CD4-positive, alpha-beta T cell treated with Interleukin-12 subunit alpha and Interleukin-12 subunit beta, for 1 hour (primary cell): ENCODE data around the gene ABAT.
"Not testable (repeated sequence)": the region's sequence is repeated elsewhere in the genome, so short reads cannot be mapped to it uniquely, and the experiment has no call there.

Source experiments
- DNase-seq: peaks from one replicate; pipeline ENCODE4 v3.0.0-alpha.2; 2020

The ABAT gene

DNA sequence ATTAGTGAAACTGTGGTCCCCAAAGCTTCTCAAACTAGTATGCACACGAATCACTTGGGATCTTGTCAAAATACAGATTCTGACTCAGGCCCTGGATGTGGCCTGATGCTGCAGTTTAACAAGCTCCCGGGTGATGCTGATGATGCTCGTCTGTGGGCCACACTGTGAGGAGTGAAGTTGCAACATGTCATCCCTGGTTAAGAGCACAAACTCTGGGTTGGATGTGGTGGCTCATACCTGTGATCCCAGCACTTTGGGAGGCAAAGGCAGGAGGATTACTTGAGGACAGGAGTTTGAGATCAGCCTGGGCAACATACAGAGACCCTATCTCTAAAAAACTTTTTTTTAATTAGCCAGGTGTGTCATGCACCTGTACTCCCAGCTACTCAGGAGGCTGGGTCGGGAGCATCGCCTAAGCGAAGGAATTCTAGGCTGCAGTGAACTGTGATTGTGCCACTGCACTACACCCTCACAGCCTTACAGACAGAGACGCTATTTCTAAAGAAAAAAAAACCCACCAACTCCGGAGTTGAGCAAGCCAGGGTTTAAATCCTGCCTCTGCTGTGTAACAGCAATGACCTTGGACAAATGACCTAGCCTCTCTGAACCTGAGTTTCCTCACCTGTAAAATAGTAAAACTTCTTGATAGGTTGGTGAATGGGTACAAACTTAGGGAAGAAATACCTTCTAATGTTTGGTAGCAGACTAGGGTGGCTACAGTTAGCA, 24.4 kb upstream of the ABAT start:
- no peak for DNase-seq

DNA sequence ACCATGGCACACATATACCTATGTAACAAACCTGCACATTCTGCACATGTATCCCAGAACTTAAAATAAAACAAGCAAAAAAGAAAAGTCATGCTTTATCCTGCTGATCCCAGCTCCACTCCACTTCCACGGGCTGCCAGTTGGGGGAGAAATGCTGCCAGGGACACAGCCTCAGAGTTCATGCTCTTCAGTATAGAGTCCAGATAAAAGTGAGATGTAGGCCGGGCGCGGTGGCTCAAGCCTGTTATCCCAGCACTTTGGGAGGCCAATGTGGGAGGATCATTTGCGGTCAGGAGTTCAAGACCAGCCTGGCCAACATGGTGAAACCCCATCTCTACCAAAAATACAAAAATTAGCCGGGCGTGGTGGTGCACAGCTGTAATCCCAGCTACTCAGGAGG, 22.5 kb upstream of the ABAT start:
- not testable (repeated sequence) for DNase-seq

DNA sequence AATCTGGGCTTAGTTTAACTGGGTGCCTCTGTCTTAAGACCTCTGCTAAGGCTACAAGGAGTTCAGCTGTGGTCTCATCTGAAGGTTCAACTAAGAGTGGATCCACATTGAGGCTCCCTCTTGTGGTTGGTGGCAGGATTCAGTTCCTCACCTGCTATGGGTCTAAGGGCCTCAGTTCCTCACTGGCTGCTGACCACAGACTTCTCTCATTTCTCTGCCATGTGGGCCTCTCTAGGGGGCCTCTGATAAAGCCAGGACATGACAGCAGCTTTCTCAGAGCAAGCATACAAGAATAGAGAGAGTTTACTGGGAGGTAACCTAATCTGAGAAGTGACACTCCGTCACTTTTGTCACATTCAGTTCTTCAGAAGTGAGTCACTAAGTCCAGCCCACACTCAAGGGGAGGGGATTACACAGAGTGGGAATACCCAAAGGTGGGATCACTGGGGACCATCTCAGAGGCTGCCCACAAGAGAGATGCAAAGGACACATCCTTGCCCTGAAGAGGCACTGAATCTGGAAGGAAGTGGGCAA, 19.2 kb upstream of the ABAT start:
- DNase-seq: peak; percentile 15

DNA sequence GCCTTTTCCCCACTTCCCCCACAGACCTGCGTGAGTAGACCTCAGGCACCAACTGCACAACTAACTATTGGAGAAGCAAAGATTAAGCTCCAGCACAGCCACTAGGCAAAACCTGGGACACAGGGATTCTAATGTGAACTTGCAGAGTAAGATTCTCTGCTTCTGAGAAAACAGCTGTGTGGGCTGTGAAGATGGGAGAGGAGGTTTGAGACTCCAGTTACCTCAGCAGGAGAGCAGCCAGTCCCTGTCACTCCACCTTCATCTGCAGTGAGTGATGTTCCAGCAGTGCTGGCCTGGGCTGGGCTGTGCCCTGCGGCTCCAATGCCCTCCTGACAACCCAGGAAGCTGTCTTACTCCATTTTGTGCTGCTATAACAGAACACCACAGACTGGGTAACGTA, 18.0 kb upstream of the ABAT start:
- DNase-seq: no peak

DNA sequence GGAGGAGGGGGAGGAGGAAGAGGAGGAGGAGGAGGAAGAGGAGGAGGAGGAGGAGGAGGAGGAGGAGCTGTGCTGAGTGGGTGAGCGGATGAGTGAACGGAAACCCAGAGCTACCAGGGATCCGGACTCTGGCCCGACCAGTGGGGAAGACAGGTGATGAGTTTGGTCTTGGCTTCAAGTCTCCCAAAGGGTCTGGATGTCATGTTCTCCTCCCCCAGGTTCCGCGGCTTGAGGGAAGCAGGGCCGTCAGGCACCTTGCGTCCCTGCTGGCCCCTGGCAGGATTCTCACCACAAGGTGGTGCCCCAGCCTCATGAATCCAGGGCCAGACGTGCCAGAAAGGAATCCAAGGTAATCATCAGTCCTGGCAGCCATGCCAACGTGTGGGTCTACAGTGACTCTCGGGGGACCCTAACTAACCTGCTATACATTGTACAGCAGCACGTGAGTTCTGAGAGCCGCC, 13.5 kb upstream of the ABAT start:
- DNase-seq: peak; percentile 54

DNA sequence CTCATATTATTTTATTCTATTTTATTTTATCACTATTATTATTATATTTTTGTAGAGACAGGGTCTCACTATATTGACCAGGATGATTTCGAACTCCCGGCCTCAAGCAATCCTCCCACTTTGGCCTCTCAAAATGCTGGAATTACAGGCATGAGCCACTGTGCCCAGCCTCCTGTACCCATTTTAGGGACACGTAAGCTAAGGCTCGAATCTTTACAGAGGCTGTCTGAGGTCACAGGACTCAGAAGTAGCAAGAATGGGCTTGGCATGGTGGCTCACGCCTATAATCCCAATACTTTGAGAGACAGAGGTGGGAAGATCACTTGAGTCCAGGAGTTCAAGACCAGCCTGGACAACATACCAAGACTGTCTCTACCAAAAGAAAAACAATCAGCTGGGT, 12.7 kb upstream of the ABAT start:
- DNase-seq: no peak

DNA sequence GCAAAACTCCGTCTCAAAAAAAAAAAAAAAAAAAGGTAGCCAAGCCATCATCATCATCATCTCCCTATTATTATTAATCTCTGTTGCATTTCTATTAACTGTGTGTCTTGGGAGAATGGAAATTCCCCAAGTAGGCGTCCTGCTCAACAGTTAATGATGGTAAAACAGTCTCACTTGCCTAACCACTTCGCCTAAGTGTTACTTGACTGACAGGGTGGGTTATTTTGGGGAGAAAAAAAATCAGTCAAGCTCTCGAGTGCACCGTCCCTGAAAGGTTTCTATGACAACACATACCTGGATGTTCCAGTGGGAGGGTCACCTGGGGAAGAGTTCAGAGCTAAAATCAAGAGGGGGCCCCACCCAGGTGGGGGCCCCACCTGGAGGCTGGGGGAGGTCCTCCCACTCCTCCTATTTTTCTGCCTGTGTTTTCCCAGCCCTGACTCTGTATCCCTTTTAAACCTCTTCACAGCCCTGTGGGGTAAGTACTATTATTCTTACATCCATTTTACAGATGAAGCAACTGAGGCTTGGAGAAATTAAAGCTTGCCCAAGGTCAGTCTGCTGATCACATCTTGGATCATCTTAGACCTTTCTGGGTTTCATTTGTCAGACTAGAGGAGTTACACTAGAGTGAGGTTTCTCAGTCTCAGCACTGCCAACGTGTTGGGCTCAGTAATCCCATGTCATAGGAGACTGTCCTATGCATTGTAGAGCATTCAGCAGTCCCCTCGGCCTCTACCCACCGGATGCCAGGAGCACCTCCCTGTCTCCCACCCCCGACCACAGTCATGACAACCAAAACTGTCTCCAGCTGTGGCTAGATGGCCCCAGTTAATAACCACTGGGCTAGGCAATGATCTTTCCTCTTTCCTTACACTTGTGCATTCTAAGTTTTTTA, 11.0 kb upstream of the ABAT start:
- DNase-seq: no peak

DNA sequence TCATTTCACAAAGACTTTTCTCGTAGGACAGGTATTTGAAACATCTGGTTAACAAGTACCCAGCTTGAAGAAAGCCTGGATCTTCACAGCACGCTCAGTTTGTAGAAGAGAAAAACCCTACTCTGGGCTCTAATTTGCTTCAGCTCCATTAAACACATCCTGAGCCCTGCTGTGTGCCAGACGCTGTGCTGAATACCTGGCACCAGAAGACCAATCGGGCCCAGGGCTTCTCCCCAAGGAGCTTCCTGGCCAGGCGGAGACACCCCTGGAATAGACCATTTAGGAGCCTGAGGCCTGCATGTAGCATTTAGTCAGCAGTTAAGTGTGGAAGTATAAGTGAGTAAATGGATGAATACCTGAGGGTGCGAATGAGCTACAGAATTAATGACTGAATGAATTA, 8.9 kb upstream of the ABAT start:
- DNase-seq: no peak

DNA sequence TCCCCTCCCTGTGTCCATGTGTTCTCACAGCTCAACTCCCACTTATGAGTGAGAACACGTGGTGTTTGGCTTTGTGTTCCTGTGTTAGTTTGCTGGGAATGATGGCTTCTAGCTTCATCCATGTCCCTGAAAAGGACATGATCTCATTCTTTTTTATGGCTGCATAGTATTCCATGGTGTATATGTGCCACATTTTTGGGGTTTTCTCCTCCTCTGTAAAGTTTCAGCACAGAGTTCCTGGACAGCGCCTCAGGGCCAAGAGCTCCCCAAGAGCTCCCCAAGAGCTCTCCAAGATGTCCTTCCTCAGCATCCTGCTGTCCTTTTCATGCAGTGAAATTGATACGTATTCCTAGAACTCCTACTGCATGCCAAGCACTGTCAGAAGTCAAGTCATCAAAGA, 6.9 kb upstream of the ABAT start:
- DNase-seq: no peak

DNA sequence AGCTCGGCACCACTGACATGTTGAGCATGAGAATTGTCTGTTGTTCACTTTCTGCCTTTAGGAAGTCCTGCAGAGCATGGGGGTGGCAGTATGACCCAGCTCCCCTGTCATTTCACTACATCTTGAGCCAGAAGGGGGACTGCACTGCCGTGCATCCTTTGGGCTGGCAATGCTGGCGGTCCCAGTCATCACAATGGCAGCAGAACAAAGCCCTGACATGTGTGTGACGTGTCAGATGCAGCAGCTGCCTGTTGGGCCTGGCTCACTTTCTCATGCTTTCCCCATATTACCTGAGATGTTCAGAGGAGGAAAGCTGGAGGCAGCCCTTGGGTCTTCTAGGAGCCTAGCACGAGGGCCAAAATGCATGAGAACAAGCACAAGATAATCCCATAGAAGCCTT, 6.3 kb upstream of the ABAT start:
- DNase-seq: no peak

DNA sequence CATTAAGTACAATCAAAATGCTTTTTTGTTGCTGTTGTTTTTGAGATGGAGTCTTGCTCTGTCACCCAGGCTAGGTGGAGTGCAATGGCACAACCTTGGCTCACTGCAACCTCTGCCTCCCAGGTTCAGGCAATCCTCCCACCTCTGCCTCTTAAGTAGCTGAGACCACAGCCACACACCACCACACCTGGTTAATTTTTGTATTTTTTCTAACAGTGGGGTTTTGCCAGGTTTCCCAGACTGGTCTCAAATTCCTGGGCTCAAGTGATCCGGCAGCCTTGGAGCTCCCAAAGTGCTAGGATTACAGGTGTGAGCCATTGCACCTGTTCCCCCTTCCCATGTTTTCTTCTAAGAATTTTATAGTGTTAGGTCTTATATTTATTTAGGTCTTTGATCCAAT, 4.9 kb upstream of the ABAT start:
- no peak for DNase-seq

DNA sequence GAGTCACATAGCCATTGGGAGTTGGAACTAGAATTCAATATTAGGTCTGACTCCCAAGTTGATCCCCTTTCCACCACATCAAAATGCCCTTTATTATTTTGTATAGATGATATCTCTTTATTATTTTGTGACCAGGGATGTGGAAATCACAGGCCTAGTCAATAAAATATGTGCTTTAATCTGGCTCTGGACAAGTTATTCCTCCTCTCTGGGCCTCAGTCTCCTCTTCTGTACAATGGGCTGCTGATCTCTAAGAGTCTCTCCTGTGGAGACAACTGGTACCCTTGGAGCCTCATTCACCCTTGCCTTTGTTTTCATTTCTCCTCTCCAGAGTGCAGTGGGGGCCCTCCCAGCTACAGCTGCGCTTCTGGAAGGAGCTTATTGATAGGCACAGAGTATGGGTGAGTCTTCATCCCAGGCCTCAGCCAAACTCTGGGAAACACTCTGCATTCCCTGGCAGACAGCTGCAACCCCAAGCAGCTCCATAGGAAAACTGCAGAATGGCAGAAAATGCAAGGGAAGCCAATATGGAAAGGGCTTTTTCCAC, 4.3 kb upstream of the ABAT start:
- no peak for DNase-seq

DNA sequence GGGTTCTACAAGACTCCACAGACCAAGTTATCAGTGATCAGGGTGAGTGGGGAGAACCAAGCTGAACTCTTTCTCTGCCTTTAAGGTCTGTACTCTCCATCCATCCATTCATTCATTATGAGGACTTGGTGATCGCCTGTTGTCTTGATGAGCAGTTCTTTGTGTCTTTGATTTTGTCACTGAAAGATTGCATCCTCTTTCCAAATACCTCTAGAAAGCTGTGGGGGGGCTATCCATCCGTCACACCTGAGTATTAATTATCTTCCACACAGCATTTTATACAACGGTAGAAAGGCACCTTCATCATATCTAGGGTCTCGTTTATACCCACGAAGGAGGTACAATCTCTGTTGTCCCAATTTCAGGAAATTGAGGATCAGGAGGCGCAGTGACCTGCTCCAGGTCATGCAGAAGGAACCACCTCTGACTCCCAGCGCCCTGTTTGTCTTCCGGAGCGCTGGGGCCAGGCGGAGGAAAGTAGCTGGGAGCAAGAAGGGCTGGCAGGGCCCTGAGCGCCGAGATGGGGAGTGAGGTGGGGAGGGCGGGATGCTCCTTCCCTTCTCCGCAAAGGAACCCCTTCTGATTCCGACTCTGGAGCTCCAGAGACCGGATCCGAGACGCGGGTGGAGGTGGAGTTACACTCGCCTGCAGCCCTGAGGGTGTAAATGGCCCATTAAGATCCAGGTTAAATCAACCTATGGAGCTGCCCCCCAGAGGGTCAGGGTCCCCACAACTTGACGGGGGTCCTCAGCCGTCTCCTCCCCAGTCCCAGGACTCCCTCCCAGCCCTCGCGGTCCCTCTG, 605 bp upstream of the ABAT start:
- no peak for DNase-seq

DNA sequence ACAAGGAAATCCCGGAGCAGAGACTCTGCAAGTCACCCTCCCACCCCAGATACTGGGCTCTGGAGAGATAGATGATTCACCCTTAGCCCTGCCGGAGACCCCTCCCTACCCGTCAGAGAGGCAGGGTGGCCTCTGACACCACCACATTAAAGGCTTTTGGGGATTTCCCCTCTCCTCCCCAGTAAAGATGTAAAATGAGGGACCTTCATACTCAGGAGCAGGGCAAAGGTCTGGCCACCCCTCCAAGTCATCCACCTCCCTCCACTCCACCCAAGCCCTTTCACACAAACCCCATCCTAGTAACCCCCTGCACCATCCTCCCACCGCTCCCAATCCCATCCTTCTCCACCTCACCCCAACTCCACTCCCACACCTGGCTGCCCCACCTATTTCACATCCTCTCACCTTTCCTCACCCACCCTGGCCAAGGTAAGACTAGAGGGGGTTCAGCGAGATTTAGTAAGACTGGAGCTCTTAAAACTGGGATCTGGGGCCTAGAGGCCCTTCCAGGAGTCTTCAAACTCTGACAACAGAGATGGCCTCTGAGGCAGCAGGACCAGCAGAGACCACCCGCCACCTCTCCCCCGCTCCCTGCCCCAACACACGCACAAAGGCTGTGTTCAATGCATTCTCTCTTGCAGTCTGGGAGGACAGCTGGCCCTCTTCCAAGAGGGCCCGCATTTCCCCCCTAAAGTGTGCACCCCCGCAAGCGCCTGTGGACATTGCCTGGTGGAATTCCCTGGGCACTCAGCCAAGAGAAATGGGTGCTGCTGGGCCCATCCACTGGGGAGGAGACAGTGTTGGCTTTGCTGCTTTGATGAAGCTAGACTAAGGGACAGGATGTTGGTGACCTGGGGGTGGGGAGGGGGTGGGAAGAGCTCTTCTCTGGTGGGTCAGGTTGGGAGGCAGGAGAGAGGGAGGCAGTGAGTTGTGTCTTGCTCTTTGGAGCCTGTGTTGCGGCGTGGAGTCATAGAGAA, 1.1 kb downstream of the ABAT start:
- DNase-seq: peak; percentile 66

DNA sequence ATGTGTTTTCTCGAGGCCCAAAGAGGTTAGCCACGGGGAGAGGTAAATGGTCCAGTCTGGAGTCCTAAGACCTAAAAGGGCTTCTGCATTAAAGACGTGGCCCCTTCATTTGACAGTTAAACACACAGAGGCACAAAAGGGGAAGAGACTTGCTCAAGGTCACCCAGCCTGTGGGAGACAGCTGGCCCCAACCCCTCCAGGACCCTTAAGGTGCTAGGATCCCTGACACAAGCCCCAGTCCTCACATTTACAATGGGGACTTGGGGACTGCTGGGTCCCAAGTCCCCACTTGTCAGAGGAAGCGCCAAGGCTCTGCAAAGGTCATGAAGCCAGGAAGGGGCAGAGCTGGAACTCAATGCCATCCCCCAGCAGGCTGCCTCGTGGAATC, 1.7 kb downstream of the ABAT start:
- no peak for DNase-seq

DNA sequence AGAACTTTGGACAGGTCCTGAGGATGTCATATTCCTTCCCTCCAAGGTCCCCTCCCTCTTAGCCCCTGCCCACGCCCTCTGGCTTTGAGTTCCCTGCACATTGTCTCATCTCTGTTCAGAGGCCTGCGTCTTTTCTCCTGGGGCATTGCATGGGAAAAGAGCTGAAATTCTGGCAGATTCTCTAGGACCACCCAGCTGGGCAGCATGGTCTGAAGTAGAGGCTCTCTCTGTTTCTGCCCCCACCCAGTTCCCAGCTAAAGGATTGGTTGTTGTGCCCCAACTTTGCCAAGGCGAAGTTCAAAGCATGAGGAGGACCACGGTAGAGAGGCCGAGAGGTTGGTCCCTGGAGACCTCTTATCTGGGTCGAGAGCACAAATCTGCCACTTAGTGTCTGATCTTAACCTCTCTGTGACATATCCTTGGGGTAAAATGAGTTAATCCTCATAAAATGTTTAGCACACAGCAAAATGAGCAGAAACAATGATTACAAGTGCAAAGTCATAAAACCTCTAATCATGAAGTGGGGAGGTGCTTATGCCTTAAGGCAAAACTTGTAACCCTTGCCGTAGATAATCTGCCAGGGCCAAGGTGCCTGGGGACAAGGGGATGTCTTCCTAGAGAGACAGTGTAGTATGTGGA, 2.4 kb downstream of the ABAT start:
- no peak for DNase-seq

DNA sequence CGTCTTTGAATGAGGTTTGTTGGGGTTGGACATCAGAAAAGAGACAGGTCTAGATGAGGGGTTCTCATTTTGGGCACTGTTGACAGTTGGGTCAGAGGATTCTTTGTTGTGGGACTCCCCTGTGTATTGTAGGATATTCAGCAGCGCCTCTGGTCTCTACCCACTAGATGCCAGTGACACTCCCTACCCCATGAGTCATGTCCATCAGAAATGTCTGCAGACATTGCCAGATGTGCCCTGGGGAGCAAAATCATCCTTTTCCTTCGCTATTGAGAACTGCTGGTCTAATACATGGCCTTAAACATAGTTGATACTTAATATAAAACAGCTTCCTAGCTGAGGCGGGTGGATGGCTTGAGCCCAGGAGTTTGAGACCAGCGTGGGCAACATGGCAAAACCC, 3.1 kb downstream of the ABAT start:
- DNase-seq: no peak

DNA sequence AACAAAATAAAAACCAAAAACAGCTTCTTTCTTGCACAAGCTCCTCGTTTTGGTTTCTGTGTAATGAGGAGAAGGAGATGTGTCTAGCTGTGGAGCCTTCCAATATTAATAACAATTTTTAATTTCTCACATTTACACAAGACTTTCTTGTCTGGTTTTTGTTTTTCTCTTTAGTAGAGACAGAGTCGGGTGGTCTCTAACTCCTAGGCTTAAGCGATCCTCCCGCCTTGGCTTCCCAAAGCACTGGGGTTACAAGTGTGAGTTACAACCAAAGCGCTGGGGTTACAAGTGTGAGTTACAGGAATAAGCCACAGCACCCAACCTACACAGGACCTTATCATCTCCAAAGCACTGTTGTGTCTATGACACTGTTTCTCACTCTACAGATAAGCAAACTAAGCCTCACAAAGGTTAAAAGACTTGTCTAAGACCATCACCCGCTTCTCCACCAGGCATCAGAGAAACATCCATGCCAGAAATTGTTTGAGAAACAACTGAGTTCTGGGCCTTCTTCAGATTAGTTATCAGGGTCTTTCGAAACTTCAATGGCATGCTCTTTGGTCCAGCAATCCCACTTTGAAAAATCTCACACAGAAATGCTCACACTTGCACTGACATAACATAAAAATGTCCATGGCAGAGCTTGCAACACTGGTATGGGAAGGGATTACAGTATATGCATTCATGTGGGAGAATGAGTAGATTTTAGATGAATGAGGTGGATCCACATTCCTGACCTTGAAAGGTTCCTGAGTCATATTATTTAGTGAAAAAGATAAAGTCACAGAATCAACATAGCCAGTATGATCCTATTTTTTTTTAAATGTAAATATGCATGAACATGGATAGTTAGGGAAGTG, 3.9 kb downstream of the ABAT start:
- DNase-seq: no peak

DNA sequence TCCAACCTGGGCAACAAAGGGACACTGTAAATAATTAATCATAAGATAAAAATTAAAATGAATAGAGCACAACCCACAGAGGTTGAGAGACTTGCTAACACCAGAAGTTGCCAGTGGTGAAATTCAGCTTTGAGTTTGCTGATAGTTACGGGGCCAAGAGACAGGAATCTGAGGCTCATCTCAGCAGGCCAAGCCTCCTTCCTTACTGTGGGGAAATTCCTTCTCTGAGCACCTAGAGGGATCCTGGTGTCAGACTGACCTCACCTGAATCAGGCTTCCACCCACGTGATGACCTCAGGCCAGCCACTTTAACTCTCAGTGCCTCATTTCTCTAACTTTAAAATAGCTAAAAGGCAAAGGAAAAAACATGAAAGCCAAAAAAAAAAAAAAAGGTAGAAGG, 4.7 kb downstream of the ABAT start:
- DNase-seq: no peak
